ENCODE measurements around the gene U2AF2. TPM values are rescaled to one million over a fixed set of nuclear protein-coding genes. Genes with fewer than 3 reads are reported as not detected.

U2AF2 gene
- total RNA-seq, 8 experiments from 2014 or later, result 85.3 to 252 (median 133) TPM

GRCh38 chr19:55646889-55647731, 7.7 kb upstream of the U2AF2 start:
- WGBS, 10 experiments, result 30 to 66% (median 54%) methylated on average over 2 to 8 of the region's 14 CpGs; no CpG with 5 or more reads in 3 of the 10 experiments
- no peak for ATAC-seq (replicated peaks in 6 of 8)
- Histone ChIP-seq H3K4me1 (replicated peaks in 1 of 2) (peaks cover 20 to 24% of the 10 kb centered on the region in 2 donors), H3K27ac (peak overlapping the region; percentile 95 to 98), H3K4me3 (peak overlapping the region; percentile 74 to 99 (median 93))
- in situ Hi-C loops (cut with MboI; ENCODE audit: low pct_unique_long_range_greater_than_20kb in 2 of 9, low sequenced_read_pairs in 9 of 9, unreplicated experiment in 9 of 9), result loop anchor here in 3 of 9 experiments (25.0 kb wide), 1 partner anchor 510 kb away; the partner anchor contains the start of gene TNNT1 (in 3 of the 3)

- 0 to 6% (median 0%) methylated on average over 1 to 6 of the region's 87 CpGs; no CpG with 5 or more reads in 6 of the 10 experiments for WGBS, 10 experiments
These were observed 6.9 kb upstream of the U2AF2 start, which contains the start of gene CCDC106 for GRCh38 chr19:55647732-55648584. Gene CCDC106 (plus strand): TSS chr19:55648212. CDS start chr19:55649047, 835 bp downstream.

GRCh38 chr19:55648585-55649267, 6.1 kb upstream of the U2AF2 start:
- peak overlapping the region; percentile 74 to 99 (median 93) for H3K4me3 ChIP-seq
- WGBS, 10 experiments, result 10 to 100% methylated on average over 1 to 6 of the region's 25 CpGs; no CpG with 5 or more reads in 8 of the 10 experiments
- in situ Hi-C loops (cut with MboI; ENCODE audit: low pct_unique_long_range_greater_than_20kb in 2 of 9, low sequenced_read_pairs in 9 of 9, unreplicated experiment in 9 of 9), result loop anchor here in 3 of 9 experiments (25.0 kb wide), 1 partner anchor 511 kb away; the partner anchor contains the start of gene TNNT1 (in 3 of the 3)
- peak in 1 of 8 experiments; percentile 14 for ATAC-seq (replicated peaks in 6 of 8)
- H3K27ac ChIP-seq, result peak overlapping the region in 1 of 2 donors; percentile 98
- H3K4me1 ChIP-seq (replicated peaks in 1 of 2), result peaks cover 11 to 15% of the 10 kb centered on the region in 2 donors

More at GRCh38 chr19:55647732-55648584, 6.9 kb upstream of the U2AF2 start, which contains the start of gene CCDC106:
- H3K27ac ChIP-seq, result peak within 1 kb of the TSS; percentile 95 to 98
- peak; percentile 11 to 77 (median 64) for ATAC-seq (replicated peaks in 6 of 8)
- in situ Hi-C loops (cut with MboI; ENCODE audit: low pct_unique_long_range_greater_than_20kb in 2 of 9, low sequenced_read_pairs in 9 of 9, unreplicated experiment in 9 of 9), result loop anchor here in 3 of 9 experiments (25.0 kb wide), 1 partner anchor 511 kb away; the partner anchor contains the start of gene TNNT1 (in 3 of the 3)
- peaks cover 14 to 17% of the 10 kb centered on the region in 2 donors for H3K4me1 ChIP-seq (replicated peaks in 1 of 2)
- H3K4me3 ChIP-seq, result peak within 1 kb of the TSS; percentile 74 to 99 (median 93)

- in situ Hi-C loops (cut with MboI; ENCODE audit: low pct_unique_long_range_greater_than_20kb in 2 of 9, low sequenced_read_pairs in 9 of 9, unreplicated experiment in 9 of 9), result loop anchor here in 3 of 9 experiments (25.0 kb wide), 1 partner anchor 512 kb away; the partner anchor contains the start of gene TNNT1 (in 3 of the 3)
- WGBS, 10 experiments, result 68 to 100% (median 89%) methylated on average over 1 to 8 of the region's 17 CpGs; no CpG with 5 or more reads in 5 of the 10 experiments
- peak in 1 of 8 experiments; percentile 1 for ATAC-seq (replicated peaks in 6 of 8)
- peaks cover 7 to 11% of the 10 kb centered on the region in 2 donors for H3K4me1 ChIP-seq (replicated peaks in 1 of 2)
- peak overlapping the region in 4 of 5 donors; percentile 82 to 99 (median 96) for H3K4me3 ChIP-seq
- no peak overlapping the region for H3K27ac ChIP-seq
These were observed 5.3 kb upstream of the U2AF2 start for GRCh38 chr19:55649268-55650125.

GRCh38 chr19:55650126-55650557, 4.7 kb upstream of the U2AF2 start:
- no peak overlapping the region for H3K4me3 ChIP-seq
- no peak for ATAC-seq (replicated peaks in 6 of 8)
- H3K4me1 ChIP-seq (replicated peaks in 1 of 2), result peaks cover 6 to 11% of the 10 kb centered on the region in 2 donors
- no peak overlapping the region for H3K27ac ChIP-seq
- 92 to 100% (median 100%) methylated on average over 1 to 2 of the region's 4 CpGs; no CpG with 5 or more reads in 6 of the 10 experiments for WGBS, 10 experiments
- in situ Hi-C loops (cut with MboI; ENCODE audit: low pct_unique_long_range_greater_than_20kb in 2 of 9, low sequenced_read_pairs in 9 of 9, unreplicated experiment in 9 of 9), result no loop called here

GRCh38 chr19:55650602-55651230, 4.1 kb upstream of the U2AF2 start:
- no peak overlapping the region for H3K27ac ChIP-seq
- peaks cover 6 to 11% of the 10 kb centered on the region in 2 donors for H3K4me1 ChIP-seq (replicated peaks in 1 of 2)
- in situ Hi-C loops (cut with MboI; ENCODE audit: low pct_unique_long_range_greater_than_20kb in 2 of 9, low sequenced_read_pairs in 9 of 9, unreplicated experiment in 9 of 9), result no loop called here
- 40 to 100% (median 92%) methylated on average over 1 to 5 of the region's 17 CpGs; no CpG with 5 or more reads in 1 of the 10 experiments for WGBS, 10 experiments
- H3K4me3 ChIP-seq, result no peak overlapping the region
- no peak for ATAC-seq (replicated peaks in 6 of 8)

- no peak overlapping the region for H3K4me3 ChIP-seq
- no peak for ATAC-seq (replicated peaks in 6 of 8)
- H3K27ac ChIP-seq, result no peak overlapping the region
- in situ Hi-C loops (cut with MboI; ENCODE audit: low pct_unique_long_range_greater_than_20kb in 2 of 9, low sequenced_read_pairs in 9 of 9, unreplicated experiment in 9 of 9), result no loop called here
- peaks cover 6 to 11% of the 10 kb centered on the region in 2 donors for H3K4me1 ChIP-seq (replicated peaks in 1 of 2)
- 97% methylated on average over 5 of the region's 18 CpGs; no CpG with 5 or more reads in 9 of the 10 experiments for WGBS, 10 experiments
These were observed 3.6 kb upstream of the U2AF2 start for GRCh38 chr19:55651236-55651635.

- Histone ChIP-seq H3K4me3 (no peak overlapping the region), H3K27ac (no peak overlapping the region), H3K4me1 (replicated peaks in 1 of 2) (peaks cover 9 to 15% of the 10 kb centered on the region in 2 donors)
- in situ Hi-C loops (cut with MboI; ENCODE audit: low pct_unique_long_range_greater_than_20kb in 2 of 9, low sequenced_read_pairs in 9 of 9, unreplicated experiment in 9 of 9), result no loop called here
- ATAC-seq (replicated peaks in 6 of 8), result no peak
- WGBS, 10 experiments, result no CpG with 5 or more reads among the region's 71 CpGs
These were observed 2.3 kb upstream of the U2AF2 start for GRCh38 chr19:55652311-55653128.

GRCh38 chr19:55653651-55654322, 1.0 kb upstream of the U2AF2 start:
- peak; percentile 25 to 76 (median 68) for ATAC-seq (replicated peaks in 6 of 8)
- Histone ChIP-seq H3K4me3 (peak overlapping the region; percentile 70 to 96 (median 89)), H3K27ac (peak overlapping the region; percentile 100), H3K4me1 (replicated peaks in 1 of 2) (peaks cover 14 to 15% of the 10 kb centered on the region in 2 donors)
- WGBS, 10 experiments, result 0 to 1% (median 0%) methylated on average over 2 to 33 of the region's 57 CpGs; no CpG with 5 or more reads in 4 of the 10 experiments
- in situ Hi-C loops (cut with MboI; ENCODE audit: low pct_unique_long_range_greater_than_20kb in 2 of 9, low sequenced_read_pairs in 9 of 9, unreplicated experiment in 9 of 9), result no loop called here

All from motor neuron (in vitro differentiated cells).